DOHH2 (cell line): ENCODE data around the gene STK33.

Experiments
- H3F3A ChIP-seq: fragments of 200-600 bp; sonication (generic), shearing (Covaris generic); 2 replicates; pipeline ENCODE4 v1.6.0; 2016; ENCODE audit warnings: antibody characterized with exemption, mild to moderate bottlenecking; ENCODE audit not compliant: control insufficient read depth, insufficient read depth
- H3K27ac ChIP-seq: fragments of 200-600 bp; sonication (generic); 2 replicates; pipeline ENCODE4 v1.5.1; 2014; ENCODE audit warnings: low read depth, mild to moderate bottlenecking, low read length, moderate library complexity
- H3K27me3 ChIP-seq: fragments of 200-600 bp; sonication (generic); 2 replicates; pipeline ENCODE4 v1.6.1; 2014; ENCODE audit warnings: mild to moderate bottlenecking, low read length, mixed read lengths; ENCODE audit not compliant: control insufficient read depth
- H3K36me3 ChIP-seq: fragments of 200-600 bp; sonication (generic); 2 replicates; pipeline ENCODE4 v1.6.1; 2014; ENCODE audit warnings: mild to moderate bottlenecking, low read length, moderate library complexity, mixed read lengths; ENCODE audit not compliant: control insufficient read depth
- H3K4me1 ChIP-seq: fragments of 200-600 bp; sonication (generic); 2 replicates; pipeline ENCODE4 v1.6.1; 2014; ENCODE audit warnings: mild to moderate bottlenecking, low read length, mixed read lengths; ENCODE audit not compliant: control insufficient read depth
- H3K4me2 ChIP-seq: fragments of 200-600 bp; sonication (generic); 2 replicates; pipeline ENCODE4 v1.6.0; 2014; ENCODE audit warnings: mild to moderate bottlenecking, low read length, moderate library complexity
- H3K4me3 ChIP-seq: fragments of 200-600 bp; sonication (generic); 2 replicates; pipeline ENCODE4 v1.5.1; 2014; ENCODE audit warnings: mild to moderate bottlenecking, low read length, mixed read lengths
- H3K79me2 ChIP-seq: fragments of 200-600 bp; sonication (generic); 2 replicates; pipeline ENCODE4 v1.6.1; 2014; ENCODE audit warnings: mild to moderate bottlenecking, low read length, mixed read lengths; ENCODE audit not compliant: control insufficient read depth
- H3K9me2 ChIP-seq: fragments of 200-600 bp; sonication (generic); replicated peaks from 2 replicates; pipeline ENCODE4 v1.6.1; 2014; ENCODE audit warnings: mild to moderate bottlenecking, low read length, mixed read lengths; ENCODE audit not compliant: control insufficient read depth
- H3K9me3 ChIP-seq: fragments of 200-600 bp; sonication (generic); 2 replicates; pipeline ENCODE4 v1.6.1; 2014; ENCODE audit warnings: antibody characterized with exemption, low read length, mixed read lengths; ENCODE audit not compliant: control insufficient read depth, insufficient read depth
- H4K20me1 ChIP-seq: fragments of 200-600 bp; sonication (generic); 2 replicates; pipeline ENCODE4 v1.6.0; 2014; ENCODE audit warnings: low read depth, mild to moderate bottlenecking, antibody characterized with exemption, low read length, moderate library complexity; ENCODE audit not compliant: control insufficient read depth, insufficient read depth
- EZH2phosphoT487 ChIP-seq: fragments of 200-600 bp; sonication (generic); IDR thresholded peaks from 2 replicates; pipeline ENCODE4 v1.6.1; 2017; ENCODE audit warnings: borderline replicate concordance, mild to moderate bottlenecking, antibody characterized with exemption, low read length, moderate library complexity, mixed read lengths
- TF ChIP-seq, protein P1 (sequence below): fragments of 200-600 bp; sonication (generic); IDR thresholded peaks from one replicate; pipeline ENCODE4 v1.5.1; 2014; ENCODE audit warnings: antibody characterized with exemption, mild to moderate bottlenecking, low read depth, low read length; ENCODE audit not compliant: poor library complexity, severe bottlenecking

The STK33 gene

GRCh38 chr11:8371516-8371884 lies 222.5 kb downstream of the STK33 start:
- Histone ChIP-seq H3K9me2 (no peaks in the 10 kb centered on the region), H3K27ac (no peak overlapping the region), H3K4me3 (no peak overlapping the region), H4K20me1 (no peaks in the 10 kb centered on the region), H3K4me1 (no peaks in the 10 kb centered on the region), H3K4me2 (no peak overlapping the region), H3K36me3 (no peaks in the 10 kb centered on the region), H3K27me3 (no peaks in the 10 kb centered on the region), H3K9me3 (no peaks in the 10 kb centered on the region), H3K79me2 (no peaks in the 10 kb centered on the region), H3F3A (no peaks in the 10 kb centered on the region)
- no peak for TF ChIP-seq EZH2phosphoT487
- TF ChIP-seq, protein P1, sequence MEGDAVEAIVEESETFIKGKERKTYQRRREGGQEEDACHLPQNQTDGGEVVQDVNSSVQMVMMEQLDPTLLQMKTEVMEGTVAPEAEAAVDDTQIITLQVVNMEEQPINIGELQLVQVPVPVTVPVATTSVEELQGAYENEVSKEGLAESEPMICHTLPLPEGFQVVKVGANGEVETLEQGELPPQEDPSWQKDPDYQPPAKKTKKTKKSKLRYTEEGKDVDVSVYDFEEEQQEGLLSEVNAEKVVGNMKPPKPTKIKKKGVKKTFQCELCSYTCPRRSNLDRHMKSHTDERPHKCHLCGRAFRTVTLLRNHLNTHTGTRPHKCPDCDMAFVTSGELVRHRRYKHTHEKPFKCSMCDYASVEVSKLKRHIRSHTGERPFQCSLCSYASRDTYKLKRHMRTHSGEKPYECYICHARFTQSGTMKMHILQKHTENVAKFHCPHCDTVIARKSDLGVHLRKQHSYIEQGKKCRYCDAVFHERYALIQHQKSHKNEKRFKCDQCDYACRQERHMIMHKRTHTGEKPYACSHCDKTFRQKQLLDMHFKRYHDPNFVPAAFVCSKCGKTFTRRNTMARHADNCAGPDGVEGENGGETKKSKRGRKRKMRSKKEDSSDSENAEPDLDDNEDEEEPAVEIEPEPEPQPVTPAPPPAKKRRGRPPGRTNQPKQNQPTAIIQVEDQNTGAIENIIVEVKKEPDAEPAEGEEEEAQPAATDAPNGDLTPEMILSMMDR = no peak

DNA sequence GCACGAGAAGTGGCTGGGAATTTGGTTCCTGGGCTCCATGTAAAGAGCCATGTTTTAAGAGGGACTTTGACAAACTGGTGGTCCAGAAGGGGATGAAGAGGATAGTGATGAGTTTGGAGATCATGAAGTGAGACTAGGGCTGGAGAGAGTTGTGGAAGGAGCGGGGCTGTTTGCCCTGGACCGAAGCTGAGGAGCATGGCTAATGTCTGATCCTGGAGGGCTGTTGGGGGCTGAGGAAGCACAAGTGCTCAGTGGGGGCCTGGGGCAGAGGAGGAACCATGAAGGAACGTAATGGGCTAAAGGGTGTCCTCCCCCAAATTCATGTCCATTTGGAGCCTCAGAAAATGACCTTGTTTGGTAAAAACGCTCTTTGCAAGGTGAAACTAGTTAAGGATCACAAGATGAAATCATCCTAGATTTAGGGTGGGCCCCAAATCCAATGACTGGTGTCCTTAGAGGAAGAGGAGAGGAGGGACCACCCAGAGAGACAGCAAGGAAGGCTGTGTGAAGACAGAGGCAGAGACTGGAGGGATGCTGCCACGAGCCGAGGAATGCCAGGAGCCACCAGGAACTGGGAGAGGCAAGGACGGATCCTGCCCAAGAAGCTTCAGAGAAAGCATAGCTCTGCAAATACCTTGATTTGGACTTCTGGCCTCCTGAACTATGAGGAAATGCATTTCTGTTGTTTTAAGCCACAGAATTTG lies 223.1 kb downstream of the STK33 start:
- Histone ChIP-seq H3K9me3 (no peaks in the 10 kb centered on the region), H3K4me2 (no peak overlapping the region), H3K27ac (no peak overlapping the region), H3K36me3 (no peaks in the 10 kb centered on the region), H3F3A (no peaks in the 10 kb centered on the region), H3K4me3 (no peak overlapping the region), H3K9me2 (no peaks in the 10 kb centered on the region), H3K27me3 (no peaks in the 10 kb centered on the region), H3K79me2 (no peaks in the 10 kb centered on the region), H3K4me1 (no peaks in the 10 kb centered on the region), H4K20me1 (no peaks in the 10 kb centered on the region)
- TF ChIP-seq, protein P1 = no peak
- no peak for TF ChIP-seq EZH2phosphoT487

GRCh38 chr11:8369592-8370205 lies 224.3 kb downstream of the STK33 start:
- no peak overlapping the region for H3K27ac ChIP-seq
- H3K36me3 ChIP-seq = no peaks in the 10 kb centered on the region
- H3K9me2 ChIP-seq = no peaks in the 10 kb centered on the region
- no peak for TF ChIP-seq EZH2phosphoT487
- TF ChIP-seq, protein P1 = no peak
- H3K27me3 ChIP-seq = no peaks in the 10 kb centered on the region
- H3K4me2 ChIP-seq = no peak overlapping the region
- H3K79me2 ChIP-seq = no peaks in the 10 kb centered on the region
- H3K4me1 ChIP-seq = no peaks in the 10 kb centered on the region
- H3K9me3 ChIP-seq = no peaks in the 10 kb centered on the region
- no peaks in the 10 kb centered on the region for H3F3A ChIP-seq
- no peak overlapping the region for H3K4me3 ChIP-seq
- H4K20me1 ChIP-seq = no peaks in the 10 kb centered on the region
